Fibroblast of lung (primary cell): Measurements from ENCODE around the gene ZNF831.

ENCODE experiments used
- EZH2 ChIP-seq: IDR thresholded peaks from 2 replicates; pipeline ENCODE4 v1.5.1; 2012; ENCODE audit warnings: low read length, control low read depth, mild to moderate bottlenecking; ENCODE audit errors: missing control alignments
- TF ChIP-seq, protein P1 (sequence below), 2 donors: IDR thresholded peaks in 1 of 2; conservative IDR thresholded peaks in 1 of 2; 1 replicate in 1 of 2; 2 replicates in 1 of 2; pipeline ENCODE4 v1.5.1; 2011 to 2012; ENCODE audit warnings: low read length in 2 of 2, control low read depth in 1 of 2, inconsistent platforms in 1 of 2, low read depth in 1 of 2, mild to moderate bottlenecking in 1 of 2

DNA sequence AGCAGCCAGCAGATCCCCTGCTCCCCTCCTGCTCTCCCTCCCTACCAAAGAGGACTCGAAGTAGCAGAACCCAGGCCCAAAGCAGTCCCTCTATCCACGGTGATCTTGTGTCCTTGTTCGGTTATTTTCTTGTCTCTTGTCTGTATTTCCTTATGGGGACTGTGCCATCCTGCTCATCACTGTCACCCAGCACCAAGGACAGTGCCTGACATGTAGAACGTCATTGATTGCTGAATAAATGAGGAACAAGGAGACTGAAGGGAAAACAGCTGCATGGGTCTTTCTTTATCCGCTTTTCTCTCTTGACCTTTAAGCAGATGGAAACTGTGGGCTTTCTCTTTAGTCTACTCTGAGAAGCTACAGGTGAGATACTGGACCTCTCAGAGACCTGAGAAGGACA is 29.4 kb upstream of the ZNF831 start:
- TF ChIP-seq, protein P1, sequence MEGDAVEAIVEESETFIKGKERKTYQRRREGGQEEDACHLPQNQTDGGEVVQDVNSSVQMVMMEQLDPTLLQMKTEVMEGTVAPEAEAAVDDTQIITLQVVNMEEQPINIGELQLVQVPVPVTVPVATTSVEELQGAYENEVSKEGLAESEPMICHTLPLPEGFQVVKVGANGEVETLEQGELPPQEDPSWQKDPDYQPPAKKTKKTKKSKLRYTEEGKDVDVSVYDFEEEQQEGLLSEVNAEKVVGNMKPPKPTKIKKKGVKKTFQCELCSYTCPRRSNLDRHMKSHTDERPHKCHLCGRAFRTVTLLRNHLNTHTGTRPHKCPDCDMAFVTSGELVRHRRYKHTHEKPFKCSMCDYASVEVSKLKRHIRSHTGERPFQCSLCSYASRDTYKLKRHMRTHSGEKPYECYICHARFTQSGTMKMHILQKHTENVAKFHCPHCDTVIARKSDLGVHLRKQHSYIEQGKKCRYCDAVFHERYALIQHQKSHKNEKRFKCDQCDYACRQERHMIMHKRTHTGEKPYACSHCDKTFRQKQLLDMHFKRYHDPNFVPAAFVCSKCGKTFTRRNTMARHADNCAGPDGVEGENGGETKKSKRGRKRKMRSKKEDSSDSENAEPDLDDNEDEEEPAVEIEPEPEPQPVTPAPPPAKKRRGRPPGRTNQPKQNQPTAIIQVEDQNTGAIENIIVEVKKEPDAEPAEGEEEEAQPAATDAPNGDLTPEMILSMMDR (conservative IDR thresholded peaks at IDR 0.05 in 1 of 2, IDR thresholded peaks at IDR 0.05 in 1 of 2; ENCODE audit: low read depth in 1 of 2, low read length in 2 of 2), result no peak
- TF ChIP-seq EZH2, result no peak
